HG02759 (cell line): ENCODE results near the gene ZSCAN10.

Experiments
- ATAC-seq: cut with Tn5 transposase; IDR thresholded peaks from one replicate; pipeline ENCODE4 v1.9.1; 2021; ENCODE audit warnings: mild to moderate bottlenecking, moderate library complexity; ENCODE audit not compliant: unreplicated experiment

The ZSCAN10 gene

DNA sequence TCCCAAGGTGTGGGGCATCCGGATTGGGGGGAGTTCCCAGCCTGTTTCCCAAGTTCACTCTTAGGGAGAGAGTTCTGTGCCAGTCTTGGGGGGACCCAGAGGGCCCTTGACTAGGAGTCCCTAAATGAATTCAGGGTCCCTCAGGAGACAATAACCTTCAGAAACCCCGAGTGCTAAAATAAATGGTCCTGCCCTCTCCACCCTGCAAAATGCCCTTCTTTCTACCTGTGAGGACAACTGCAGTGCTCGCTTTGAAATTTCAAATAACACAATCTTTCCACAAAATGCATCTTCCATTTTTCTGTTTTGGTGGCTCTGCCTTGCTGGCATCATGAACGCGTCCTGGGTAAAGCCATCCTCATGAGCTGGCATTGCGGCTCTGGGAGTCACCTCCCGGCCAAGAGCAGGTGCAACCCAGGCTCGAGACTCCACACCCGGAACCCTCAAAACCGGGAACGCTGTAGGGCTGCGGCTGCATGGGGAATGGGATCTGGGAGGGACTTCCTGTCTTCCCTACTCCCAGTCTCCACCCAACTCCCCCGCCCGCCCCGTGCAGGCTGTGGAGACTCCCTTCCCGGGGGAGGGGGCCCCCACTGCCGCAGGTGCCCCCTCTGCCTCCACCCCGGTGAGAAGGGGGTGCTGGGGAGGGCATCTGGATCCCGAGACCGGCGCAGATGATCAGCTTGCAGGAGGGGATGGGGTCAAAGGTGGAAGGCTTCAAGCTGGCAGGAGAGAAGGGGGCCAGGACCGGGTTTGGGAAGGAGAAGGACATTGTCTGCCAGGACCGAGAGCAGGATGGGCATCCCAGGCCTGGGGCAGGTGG lies 13.2 kb upstream of the ZSCAN10 start, which contains the start of gene ZNF205:
ZNF205 (plus strand) TSS at position 529 of the 823 bp plus-strand sequence. CDS start 845 bp downstream, outside the sequence.
- no peak for ATAC-seq

DNA sequence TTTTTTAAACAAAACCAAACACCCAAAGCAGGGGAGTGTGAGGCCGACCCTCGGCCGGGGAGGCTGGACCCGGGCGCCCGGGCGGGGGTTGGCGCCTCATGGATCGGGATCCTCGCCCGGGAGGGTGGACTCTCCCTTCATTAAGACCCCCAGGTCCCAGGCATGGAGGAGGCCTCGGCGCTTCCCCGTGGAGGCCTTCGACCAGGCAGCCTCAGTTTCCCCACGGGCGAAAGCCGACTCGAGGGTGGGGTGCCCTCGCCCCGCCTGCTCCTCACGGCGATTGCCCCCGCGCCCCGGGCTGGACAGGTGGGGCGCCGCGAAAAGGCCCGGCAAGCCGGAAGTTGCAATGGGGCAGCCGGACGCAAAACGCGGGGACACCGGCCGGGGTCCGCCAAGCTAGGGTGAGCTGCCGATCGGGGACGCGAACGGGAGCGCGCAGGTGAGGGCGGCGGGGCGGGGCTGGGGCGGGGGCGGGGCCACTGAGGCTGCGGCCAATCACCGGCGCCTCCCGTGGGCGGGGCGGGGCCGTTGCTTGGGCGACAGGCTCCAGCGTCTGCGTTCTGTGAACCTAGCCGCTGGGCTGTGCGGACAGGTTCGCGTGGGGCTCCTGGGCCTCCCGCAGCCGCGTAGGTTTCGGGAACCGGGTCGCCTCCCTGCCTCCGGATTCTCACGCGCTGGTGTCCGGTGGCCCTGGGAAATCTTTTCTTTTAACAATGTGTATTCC lies 7.3 kb upstream of the ZSCAN10 start:
- peak; percentile 87 for ATAC-seq

DNA sequence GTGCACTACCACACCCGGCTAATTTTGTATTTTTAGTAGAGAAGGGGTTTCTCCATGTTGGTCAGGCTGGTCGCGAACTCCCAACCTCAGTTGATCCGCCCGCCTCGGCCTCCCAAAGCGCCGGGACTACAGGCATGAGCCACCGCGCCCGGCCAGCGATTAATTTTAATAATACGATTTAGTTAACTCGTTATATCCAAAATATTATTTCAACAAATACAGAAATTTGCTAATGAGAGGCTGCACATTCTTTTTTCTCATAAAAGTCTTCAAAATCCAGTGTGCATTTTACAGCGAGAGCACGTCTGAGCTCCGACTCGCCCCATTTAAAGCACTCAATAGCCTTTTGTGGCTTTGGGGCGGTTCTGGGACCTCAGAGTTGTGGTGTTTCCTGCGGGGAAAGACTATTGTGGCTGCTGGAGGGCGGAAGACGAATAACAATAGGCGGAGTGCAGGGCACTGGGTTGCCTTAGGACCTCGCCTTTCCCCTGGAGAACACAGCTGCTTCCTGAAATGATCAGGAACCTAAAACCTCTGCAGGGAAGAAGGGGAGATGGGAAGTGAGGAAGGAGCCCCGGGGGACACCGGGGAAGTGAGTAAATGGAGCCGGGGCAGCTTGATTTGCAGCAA lies 2.9 kb upstream of the ZSCAN10 start:
- ATAC-seq, result no peak

- ATAC-seq, result no peak
Observed at GRCh38 chr16:3101018-3101840, 2.1 kb upstream of the ZSCAN10 start.

GRCh38 chr16:3099732-3100499 lies 822 bp upstream of the ZSCAN10 start:
- peak; percentile 69 for ATAC-seq

- no peak for ATAC-seq
Observed at GRCh38 chr16:3099395-3099731, 269 bp upstream of the ZSCAN10 start.

GRCh38 chr16:3097266-3097665 lies 1.8 kb downstream of the ZSCAN10 start:
- ATAC-seq, result no peak

- ATAC-seq, result no peak
Observed at GRCh38 chr16:3096362-3096761, 2.7 kb downstream of the ZSCAN10 start.

- no peak for ATAC-seq
Observed at GRCh38 chr16:3095869-3096268, 3.2 kb downstream of the ZSCAN10 start.

DNA sequence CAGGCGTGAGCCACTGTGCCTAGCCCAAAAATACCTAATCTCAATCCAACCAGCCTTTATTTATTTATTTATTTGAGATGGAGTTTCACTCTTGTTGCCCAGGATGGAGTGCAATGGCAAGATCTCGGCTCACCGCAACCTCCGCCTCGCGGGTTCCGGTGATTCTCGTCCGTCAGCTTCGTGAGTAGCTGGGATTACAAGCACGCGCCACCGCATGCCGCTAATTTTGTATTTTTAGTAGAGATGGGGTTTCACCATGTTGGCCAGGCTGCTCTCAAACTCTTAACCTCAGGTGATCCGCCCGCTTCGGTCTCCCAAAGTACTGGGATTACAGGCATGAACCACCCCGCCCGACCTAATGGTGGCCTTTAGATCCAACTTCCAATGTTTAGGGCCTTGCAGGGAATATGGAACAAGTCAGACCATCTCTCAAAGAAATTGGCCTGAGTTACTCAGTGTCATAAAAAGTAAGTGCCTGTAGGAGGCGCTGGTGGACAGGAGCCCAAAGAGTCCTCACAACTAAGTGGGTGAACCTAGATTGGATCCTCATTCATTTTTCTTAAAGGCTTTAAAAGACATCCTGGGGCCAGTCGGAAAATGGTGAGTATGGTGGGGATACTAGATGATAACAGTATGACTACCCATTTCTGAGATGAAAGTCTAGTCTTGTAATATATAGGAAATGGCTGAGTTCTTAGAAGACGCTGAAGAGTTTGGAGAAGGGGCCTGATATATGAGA lies 4.6 kb downstream of the ZSCAN10 start:
- no peak for ATAC-seq

- no peak for ATAC-seq
Observed at GRCh38 chr16:3092501-3092941, 6.6 kb downstream of the ZSCAN10 start.

DNA sequence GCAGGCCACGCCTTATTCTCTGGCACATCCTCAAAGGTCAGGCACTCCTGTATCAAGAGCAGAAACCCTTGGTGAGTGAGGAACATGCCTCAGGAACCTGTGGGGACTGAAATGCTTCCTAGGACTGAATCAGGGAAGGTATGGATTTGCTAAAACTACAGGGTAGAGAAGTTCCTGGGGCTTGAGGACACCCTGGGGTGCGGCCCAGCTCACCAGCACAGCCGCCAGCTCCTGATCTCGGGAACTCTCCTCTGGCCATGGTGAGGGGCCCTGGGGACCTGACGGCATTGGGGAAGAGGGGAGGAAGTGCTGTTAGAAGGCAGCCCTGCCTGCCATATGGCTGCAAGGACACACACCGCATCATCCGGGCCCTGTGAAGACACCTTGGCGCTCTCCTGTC lies 7.5 kb downstream of the ZSCAN10 start:
- no peak for ATAC-seq

GRCh38 chr16:3089717-3090592 lies 9.1 kb downstream of the ZSCAN10 start:
- no peak for ATAC-seq

GRCh38 chr16:3088925-3089716 lies 10.0 kb downstream of the ZSCAN10 start:
- ATAC-seq, result no peak

DNA sequence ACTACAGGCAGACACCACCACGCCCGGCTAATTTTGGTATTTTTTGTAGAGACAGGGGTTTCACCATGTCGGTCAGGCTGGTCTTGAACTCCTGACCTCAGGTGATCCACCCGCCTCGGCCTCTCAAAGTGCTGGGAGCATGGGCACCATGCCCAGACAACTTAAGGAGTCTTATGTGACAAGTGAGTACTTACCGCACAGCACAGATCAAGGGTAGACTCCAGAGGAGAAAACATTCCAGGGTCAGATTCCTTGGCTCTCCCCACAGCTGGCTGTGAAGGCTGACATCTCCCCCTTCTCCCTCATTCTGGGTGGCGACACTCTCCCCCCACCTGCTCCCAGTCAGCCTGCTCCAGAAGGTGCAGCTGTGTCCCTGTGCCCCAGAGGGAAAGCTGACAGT lies 10.6 kb downstream of the ZSCAN10 start:
- no peak for ATAC-seq

DNA sequence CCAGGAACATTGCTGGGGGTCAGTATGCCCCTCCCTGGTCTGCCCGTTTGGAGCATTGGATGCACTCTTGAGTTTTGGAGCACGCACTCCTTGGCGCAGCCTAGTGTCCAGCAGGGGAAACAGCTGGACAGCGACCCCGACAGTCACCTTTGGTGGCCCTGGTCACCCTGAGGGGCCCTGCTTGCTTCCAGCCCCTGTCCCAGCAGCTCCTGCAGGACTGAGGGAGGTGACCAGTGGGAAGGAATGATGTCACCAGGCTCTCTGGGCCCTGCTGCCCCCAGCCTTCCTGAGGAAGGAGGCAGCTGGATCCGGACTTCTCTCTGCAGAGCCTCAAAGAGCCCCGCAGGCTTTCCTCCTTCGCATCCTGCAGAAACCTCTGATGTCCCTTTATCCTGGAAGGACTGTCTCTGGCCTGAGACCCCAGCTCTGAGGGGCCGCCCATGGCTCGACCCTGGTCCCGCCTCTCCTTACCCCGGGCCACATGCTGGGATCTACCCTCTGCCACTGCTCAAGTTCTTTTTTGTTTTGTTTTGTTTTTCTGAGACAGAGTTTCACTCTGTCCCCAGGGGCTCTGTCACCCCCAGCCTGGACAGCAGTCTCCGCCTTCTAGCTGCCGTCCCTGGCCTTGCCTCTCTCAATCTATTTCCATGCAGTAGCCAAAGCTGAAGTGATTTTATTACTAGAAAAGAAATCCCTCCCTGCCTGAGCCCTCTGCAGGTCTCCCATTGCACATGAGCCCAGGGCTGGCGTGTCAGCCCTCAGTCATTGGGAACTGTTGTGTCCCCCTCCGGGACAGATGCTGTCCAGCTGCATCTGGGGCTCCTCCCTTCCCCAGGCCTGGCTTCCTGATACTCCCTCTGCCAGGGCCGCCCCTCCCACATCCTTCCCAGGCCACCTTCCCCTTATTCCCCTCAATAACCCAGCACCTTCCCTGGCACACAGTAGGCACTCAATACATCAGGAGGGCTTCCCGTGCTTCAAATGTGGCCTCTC lies 11.6 kb downstream of the ZSCAN10 start:
- no peak for ATAC-seq
